B cell (primary cell): Measurements from ENCODE around the gene XPO6. TPM values are rescaled to one million over a fixed set of nuclear protein-coding genes. Genes with fewer than 3 reads are reported as not detected.
A peak's percentile ranks its signal among the peaks of the same experiment; 100 is the strongest.

Experiments used
- ATAC-seq: fragments of 200-7000 bp; cut with Tn5 transposase; one replicate; pipeline ENCODE4 v1.10.0; 2021; ENCODE audit warnings: low read depth, mild to moderate bottlenecking, moderate number of reproducible peaks, moderate library complexity
- CTCF ChIA-PET: fragments of 350-600 bp; sonication (Branson Sonifier 250); formaldehyde crosslinking; loops from one replicate; lab custom pipeline; 2021; ENCODE audit warnings: antibody characterized with exemption, inconsistent platforms; lab: Charles Lee
- POLR2A ChIA-PET: fragments of 350-600 bp; sonication (Branson Sonifier 250); formaldehyde crosslinking; loops from one replicate; lab custom pipeline; 2021; ENCODE audit warnings: antibody characterized with exemption; lab: Charles Lee
- DNase-seq: peaks from one replicate; pipeline ENCODE4 v3.0.0; 2013
- H2AFZ ChIP-seq: 2 replicates; pipeline ENCODE4 v1.6.1; 2012; ENCODE audit warnings: mild to moderate bottlenecking, low read depth, low read length; ENCODE audit not compliant: insufficient read depth, poor library complexity, severe bottlenecking
- H3K27ac ChIP-seq, 2 donors: 1 replicate in 1 of 2; 2 replicates in 1 of 2; pipeline ENCODE4 v1.5.1; 2012 to 2013; ENCODE audit warnings: low read length in 2 of 2, mild to moderate bottlenecking in 2 of 2, moderate library complexity in 1 of 2
- H3K27me3 ChIP-seq, 4 experiments: fragments of 200-600 bp in 1 of 4; sonication (generic) in 1 of 4; replicated peaks in 1 of 4; 1 replicate in 2 of 4; 2 replicates in 2 of 4; pipeline versions ENCODE4 v1.6.1 to v1.7.0; 2013 to 2016; ENCODE audit warnings: low read length in 3 of 4, mild to moderate bottlenecking in 2 of 4, mixed read lengths in 1 of 4, moderate library complexity in 1 of 4; ENCODE audit not compliant: insufficient read depth in 4 of 4, control insufficient read depth in 3 of 4; ENCODE audit errors: control extremely low read depth in 1 of 4
- H3K36me3 ChIP-seq, 2 experiments: replicated peaks in 1 of 2; 1 replicate in 1 of 2; 2 replicates in 1 of 2; pipeline versions ENCODE4 v1.6.1 to v1.7.1; 2013; ENCODE audit warnings: low read length in 1 of 2; ENCODE audit not compliant: insufficient read depth in 2 of 2, control insufficient read depth in 1 of 2; ENCODE audit errors: control extremely low read depth in 1 of 2, extremely low read depth in 1 of 2
- H3K4me1 ChIP-seq, 2 donors: fragments of 200-600 bp in 1 of 2; sonication (generic) in 1 of 2; 1 replicate in 1 of 2; 2 replicates in 1 of 2; pipeline versions ENCODE4 v1.5.1 to v1.6.1; 2013 to 2017; ENCODE audit warnings: low read length in 2 of 2; ENCODE audit not compliant: control insufficient read depth in 2 of 2, insufficient read depth in 2 of 2
- H3K4me2 ChIP-seq: replicated peaks from 2 replicates; pipeline ENCODE3; 2012; ENCODE audit warnings: mild to moderate bottlenecking, low read depth, low read length; ENCODE audit not compliant: poor library complexity, severe bottlenecking
- H3K4me3 ChIP-seq, 5 experiments: fragments of 200-600 bp in 1 of 5; sonication (generic) in 1 of 5; 1 replicate in 3 of 5; 2 replicates in 2 of 5; pipeline versions ENCODE4 v1.5.1 to v1.7.0; 2011 to 2016; ENCODE audit warnings: low read length in 4 of 5, mild to moderate bottlenecking in 4 of 5, low read depth in 2 of 5, control low read depth in 1 of 5, moderate library complexity in 1 of 5; ENCODE audit not compliant: insufficient read depth in 1 of 5; ENCODE audit errors: control extremely low read depth in 1 of 5, extremely low read depth in 1 of 5
- H3K79me2 ChIP-seq: fragments of 200-600 bp; sonication (generic); one replicate; pipeline ENCODE4 v1.6.0; 2016; ENCODE audit warnings: low read length; ENCODE audit not compliant: control insufficient read depth, insufficient read depth
- H3K9ac ChIP-seq: fragments of 200-600 bp; sonication (generic); 2 replicates; pipeline ENCODE4 v1.6.1; 2017; ENCODE audit warnings: mild to moderate bottlenecking, low read length, moderate library complexity
- H3K9me3 ChIP-seq, 3 donors: one replicate each; pipeline versions ENCODE4 v1.6.1 to v1.7.1; 2013; ENCODE audit warnings: low read length in 2 of 3; ENCODE audit not compliant: control insufficient read depth in 2 of 3, insufficient read depth in 1 of 3; ENCODE audit errors: control extremely low read depth in 1 of 3
- H4K20me1 ChIP-seq: 2 replicates; pipeline ENCODE4 v1.6.0; 2012; ENCODE audit warnings: mild to moderate bottlenecking, low read length; ENCODE audit not compliant: insufficient read depth, control insufficient read depth, poor library complexity, severe bottlenecking
- H3K27ac Mint-ChIP-seq: one replicate; pipeline ENCODE4 v1.8.0; 2021; ENCODE audit warnings: mixed read lengths
- H3K27me3 Mint-ChIP-seq: one replicate; pipeline ENCODE4 v1.8.0; 2021; ENCODE audit warnings: mixed read lengths
- H3K4me1 Mint-ChIP-seq: one replicate; pipeline ENCODE4 v1.8.0; 2021; ENCODE audit warnings: mixed read lengths
- H3K4me3 Mint-ChIP-seq: one replicate; pipeline ENCODE4 v1.8.0; 2021; ENCODE audit warnings: mixed read lengths
- H3K9me3 Mint-ChIP-seq: one replicate; pipeline ENCODE4 v1.8.0; 2022; ENCODE audit warnings: mixed read lengths; ENCODE audit not compliant: insufficient read depth
- CTCF ChIP-seq: fragments of 200-600 bp; IDR thresholded peaks from one replicate; pipeline ENCODE4 v1.8.0; 2022; ENCODE audit warnings: antibody characterized with exemption, mild to moderate bottlenecking
- EZH2 ChIP-seq: IDR thresholded peaks from 2 replicates; pipeline ENCODE4 v1.6.1; 2012; ENCODE audit warnings: borderline replicate concordance, low read depth, mild to moderate bottlenecking, moderate library complexity, low read length; ENCODE audit not compliant: insufficient read depth, poor library complexity, severe bottlenecking
- WGBS: methylation state at CpG from one replicate; pipeline ENCODE4 v1.1.5; 2013; ENCODE audit warnings: missing lambda C conversion rate; ENCODE audit not compliant: insufficient coverage; 5-methylcytosine and 5-hydroxymethylcytosine counted together
- intact Hi-C: fragments of 100-400 bp; cut with micrococcal nuclease; formaldehyde crosslinking; loops from one replicate; pipeline ENCODE4 v1.10.0; 2022
- polyA plus RNA-seq: library from polyadenylated mRNA; depleted of rRNA; stranded (reverse); fragments of >200 nt; gene quantifications from 2 replicates; pipeline ENCODE4 v1.2.3, GENCODE V29; 2012
- total RNA-seq, 2 donors: library from RNA; stranded (reverse); fragments of 120-200 nt in 1 of 2; gene quantifications; 1 replicate in 1 of 2; 2 replicates in 1 of 2; pipeline versions ENCODE4 v1.2.3 to v1.2.4, GENCODE V29; 2013 to 2022

The XPO6 gene
- total and polyA plus RNA-seq, 2 donors (not counting 1 experiment from before 2014, with no cell fraction given), result 259 to 303 TPM

DNA sequence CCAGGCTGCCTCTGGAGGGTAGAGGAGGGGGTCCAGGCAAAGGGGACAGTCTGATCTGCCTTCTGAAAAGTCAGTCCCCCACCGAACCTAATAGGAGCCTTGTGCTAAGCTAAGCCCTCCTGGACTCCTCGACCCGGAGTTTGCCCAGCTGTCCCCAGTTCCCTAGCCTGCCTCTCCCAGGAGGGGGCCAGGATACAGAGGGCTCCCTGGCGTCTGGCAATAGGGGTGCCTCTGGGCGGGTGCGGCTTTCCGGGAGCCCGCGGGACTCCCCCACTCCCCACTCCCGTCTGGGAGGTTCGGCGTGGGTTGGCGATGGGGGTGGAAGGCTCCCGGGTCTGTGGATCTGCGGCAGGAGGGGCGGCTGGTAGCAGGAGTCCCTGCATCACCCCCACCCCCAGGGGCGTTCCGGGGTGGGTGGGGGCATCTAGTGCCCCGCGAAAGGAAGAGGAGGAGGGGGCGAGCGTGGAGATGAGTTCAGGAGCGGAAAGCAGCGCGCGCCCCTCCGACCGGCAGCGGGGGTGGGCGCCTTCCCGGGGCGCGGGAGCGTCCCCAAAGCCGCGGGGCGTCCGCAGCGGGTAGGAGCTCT, 149.4 kb downstream of the XPO6 start:
- no peak overlapping the region for H3K27ac ChIP-seq
- H3K36me3 ChIP-seq, result no peaks in the 10 kb centered on the region
- ChIA-PET POLR2A (no interaction called here), CTCF (interaction anchor here (1.2 kb wide), 1 partner anchor 9 kb away, joined by 6 read pairs; no protein-coding TSS in a partner anchor)
- Mint-ChIP-seq H3K27me3 (peaks cover 51% of the 10 kb centered on the region), H3K4me3 (no peak overlapping the region), H3K27ac (no peak overlapping the region), H3K4me1 (no peaks in the 10 kb centered on the region), H3K9me3 (no peaks in the 10 kb centered on the region)
- no peaks in the 10 kb centered on the region for H4K20me1 ChIP-seq
- H3K9ac ChIP-seq, result no peak overlapping the region
- intact Hi-C loops, result no loop called here
- no peaks in the 10 kb centered on the region for H3K4me1 ChIP-seq
- H3K27me3 ChIP-seq, result peaks cover 0 to 20% (median 6%) of the 10 kb centered on the region in 4 experiments
- WGBS, result 10% methylated on average over 20 of the region's 39 CpGs
- H2AFZ ChIP-seq, result no peak overlapping the region
- H3K79me2 ChIP-seq, result no peaks in the 10 kb centered on the region
- TF ChIP-seq EZH2, result no peak
- no peak for TF ChIP-seq CTCF
- H3K4me2 ChIP-seq, result peak overlapping the region; percentile 8
- DNase-seq, result no peak
- H3K4me3 ChIP-seq, result no peak overlapping the region
- peaks cover 0 to 4% (median 0%) of the 10 kb centered on the region in 3 donors for H3K9me3 ChIP-seq
- ATAC-seq, result no peak

GRCh38 chr16:28061352-28062101, 150.2 kb downstream of the XPO6 start:
- Histone ChIP-seq H3K27me3 (peaks cover 0 to 20% (median 6%) of the 10 kb centered on the region in 4 experiments), H4K20me1 (no peaks in the 10 kb centered on the region), H3K4me1 (no peaks in the 10 kb centered on the region), H3K79me2 (no peaks in the 10 kb centered on the region), H3K9ac (no peak overlapping the region), H3K27ac (no peak overlapping the region), H3K4me2 (no peak overlapping the region), H3K36me3 (no peaks in the 10 kb centered on the region), H3K4me3 (no peak overlapping the region), H3K9me3 (peaks cover 0 to 4% (median 0%) of the 10 kb centered on the region in 3 donors), H2AFZ (no peak overlapping the region)
- POLR2A ChIA-PET, result no interaction called here
- CTCF ChIA-PET, result interaction anchor here (1.2 kb wide), 1 partner anchor 9 kb away, joined by 6 read pairs; no protein-coding TSS in a partner anchor
- ATAC-seq (no peak), DNase-seq (no peak)
- 84% methylated on average over 6 of the region's 10 CpGs for WGBS
- TF ChIP-seq EZH2 (no peak), CTCF (no peak)
- Mint-ChIP-seq H3K4me3 (peak overlapping the region; percentile 42), H3K4me1 (no peaks in the 10 kb centered on the region), H3K27ac (no peak overlapping the region), H3K27me3 (peaks cover 58% of the 10 kb centered on the region), H3K9me3 (no peaks in the 10 kb centered on the region)
- intact Hi-C loops, result no loop called here
